Measurements from ENCODE around the gene ADAMTS17.

DNA sequence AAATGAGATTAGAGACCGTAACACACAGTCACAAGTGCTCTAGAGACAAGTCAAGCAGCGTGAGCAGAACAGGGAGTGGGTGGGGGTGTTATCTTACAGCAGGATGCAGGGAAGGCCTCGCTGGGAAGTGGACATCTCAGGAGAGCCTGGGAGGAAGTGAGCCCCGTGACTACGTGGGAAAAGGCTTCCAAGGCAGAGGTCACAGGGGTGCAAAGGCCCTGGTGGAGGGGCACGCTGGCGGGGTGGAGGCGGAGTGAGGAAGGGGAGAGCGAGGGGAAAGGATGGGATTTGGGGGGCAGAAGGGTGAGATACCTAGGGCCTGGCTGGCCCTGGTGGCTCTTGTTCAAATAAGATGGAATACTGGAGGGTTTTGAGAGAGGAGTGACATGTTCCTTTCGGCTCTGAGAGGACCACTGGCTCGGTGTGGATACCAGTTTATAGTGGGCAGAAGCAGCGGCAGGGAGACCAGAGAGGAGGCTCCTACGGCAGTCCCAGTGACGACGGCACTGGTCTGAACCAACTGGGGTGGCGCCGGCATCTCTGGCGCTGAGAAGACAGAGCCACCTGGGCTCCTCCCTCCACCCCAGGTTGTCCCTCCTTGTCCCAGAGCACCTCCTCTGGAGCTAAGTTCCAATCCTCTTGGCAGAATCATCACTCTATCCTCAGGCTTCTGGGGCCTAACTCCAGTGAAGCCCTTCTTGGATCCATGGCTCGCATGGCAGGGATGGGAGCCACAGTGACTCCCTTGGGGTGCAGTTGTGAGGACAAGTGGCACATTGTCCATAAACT is 342.3 kb downstream of the ADAMTS17 start:
- TF ChIP-seq, protein P1, sequence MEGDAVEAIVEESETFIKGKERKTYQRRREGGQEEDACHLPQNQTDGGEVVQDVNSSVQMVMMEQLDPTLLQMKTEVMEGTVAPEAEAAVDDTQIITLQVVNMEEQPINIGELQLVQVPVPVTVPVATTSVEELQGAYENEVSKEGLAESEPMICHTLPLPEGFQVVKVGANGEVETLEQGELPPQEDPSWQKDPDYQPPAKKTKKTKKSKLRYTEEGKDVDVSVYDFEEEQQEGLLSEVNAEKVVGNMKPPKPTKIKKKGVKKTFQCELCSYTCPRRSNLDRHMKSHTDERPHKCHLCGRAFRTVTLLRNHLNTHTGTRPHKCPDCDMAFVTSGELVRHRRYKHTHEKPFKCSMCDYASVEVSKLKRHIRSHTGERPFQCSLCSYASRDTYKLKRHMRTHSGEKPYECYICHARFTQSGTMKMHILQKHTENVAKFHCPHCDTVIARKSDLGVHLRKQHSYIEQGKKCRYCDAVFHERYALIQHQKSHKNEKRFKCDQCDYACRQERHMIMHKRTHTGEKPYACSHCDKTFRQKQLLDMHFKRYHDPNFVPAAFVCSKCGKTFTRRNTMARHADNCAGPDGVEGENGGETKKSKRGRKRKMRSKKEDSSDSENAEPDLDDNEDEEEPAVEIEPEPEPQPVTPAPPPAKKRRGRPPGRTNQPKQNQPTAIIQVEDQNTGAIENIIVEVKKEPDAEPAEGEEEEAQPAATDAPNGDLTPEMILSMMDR (IDR thresholded peaks at IDR 0.05) = no peak
- no peak for TF ChIP-seq POLR2A (IDR thresholded peaks at IDR 0.05)

Data from right lobe of liver (tissue), 4 donors.